AG20443 (cell line): ENCODE measurements around the gene FARP1.
"Not testable (repeated sequence)": the region's sequence is repeated elsewhere in the genome, so short reads cannot be mapped to it uniquely, and the experiment has no call there.

Source experiments
- DNase-seq: peaks from one replicate; pipeline ENCODE4 v3.0.0; 2012; ENCODE audit warnings: low spot score, mixed read lengths

FARP1 gene

DNA sequence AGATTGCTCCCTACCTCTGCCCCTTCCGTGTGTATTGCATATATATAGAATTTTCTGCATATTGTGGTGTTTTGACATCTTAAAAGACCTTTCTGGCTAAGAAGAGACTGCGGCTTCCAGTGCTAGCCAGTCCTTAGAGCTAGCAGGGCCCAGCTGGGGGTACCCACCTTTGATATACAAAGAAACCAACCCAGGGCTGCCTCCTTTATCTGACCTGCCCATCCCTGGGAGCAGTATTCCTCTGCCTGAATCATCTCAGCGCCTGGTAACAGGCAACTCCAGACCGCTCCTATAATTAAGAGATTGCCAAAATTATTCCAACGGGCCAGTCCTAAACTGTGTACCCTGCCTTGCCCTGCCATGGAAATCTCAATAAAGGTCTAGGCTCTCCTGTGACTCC, 220.4 kb downstream of the FARP1 start:
- DNase-seq = no peak

DNA sequence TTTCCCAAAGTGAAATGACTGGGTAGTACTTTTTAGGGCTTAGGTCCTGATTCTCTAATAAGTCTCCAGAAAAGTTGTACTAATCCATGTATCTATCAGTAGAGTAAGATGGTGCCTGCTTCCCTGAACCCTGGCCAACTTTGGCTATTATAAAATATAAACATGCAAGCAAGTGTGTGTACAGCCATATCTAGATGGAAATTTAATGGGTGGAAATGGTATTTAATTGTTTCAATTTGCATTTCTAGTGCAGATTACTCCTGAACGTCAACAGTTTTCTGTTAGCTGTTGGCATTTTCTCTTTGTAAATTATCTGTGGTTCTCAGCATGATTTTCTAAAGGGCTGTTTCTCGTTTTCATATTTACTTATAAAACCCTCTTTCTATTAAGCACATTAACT, 221.3 kb downstream of the FARP1 start:
- no peak for DNase-seq

DNA sequence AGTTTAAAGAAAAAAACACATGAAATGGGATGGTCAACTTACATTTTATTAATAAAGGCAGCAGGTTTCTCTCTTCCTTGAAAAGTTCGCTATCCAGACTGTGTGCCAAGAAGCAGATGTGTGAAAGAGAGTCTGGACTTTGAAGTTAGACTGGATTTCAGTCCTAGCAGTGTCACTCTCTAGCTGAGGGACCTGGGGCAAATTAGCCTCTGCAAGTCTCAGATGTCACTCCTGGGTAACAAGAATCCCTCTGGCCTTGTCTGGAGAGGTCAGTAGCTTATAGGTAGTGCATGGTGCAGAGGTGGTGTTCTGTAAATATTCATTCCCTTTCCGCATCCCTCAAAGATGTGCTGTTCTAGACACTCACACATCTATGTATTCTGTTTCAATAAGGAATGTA, 221.8 kb downstream of the FARP1 start:
- no peak for DNase-seq

- DNase-seq = no peak
These were observed 222.4 kb downstream of the FARP1 start for GRCh38 chr13:98365302-98365701.

GRCh38 chr13:98366010-98366409, 223.1 kb downstream of the FARP1 start:
- DNase-seq = no peak

DNA sequence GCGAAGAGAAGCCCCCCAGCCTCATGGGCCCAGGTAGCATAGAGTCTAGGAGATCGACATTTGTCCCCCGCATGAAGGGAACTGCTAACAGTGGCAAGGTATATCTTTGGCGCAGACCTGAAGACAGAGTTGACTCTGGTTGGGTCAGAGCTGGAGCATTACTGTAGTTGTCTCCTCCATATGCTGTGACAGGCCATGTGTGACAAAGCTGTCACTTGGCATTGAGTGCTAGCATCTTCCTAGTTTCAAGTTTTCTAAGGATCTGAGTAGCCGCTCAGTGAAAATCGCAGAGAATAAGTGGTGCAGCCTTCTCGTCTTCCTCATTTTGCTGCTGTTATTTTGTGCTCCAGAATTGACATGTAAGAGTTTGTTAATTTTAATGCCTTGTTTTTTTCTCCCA, 223.5 kb downstream of the FARP1 start:
- no peak for DNase-seq

DNA sequence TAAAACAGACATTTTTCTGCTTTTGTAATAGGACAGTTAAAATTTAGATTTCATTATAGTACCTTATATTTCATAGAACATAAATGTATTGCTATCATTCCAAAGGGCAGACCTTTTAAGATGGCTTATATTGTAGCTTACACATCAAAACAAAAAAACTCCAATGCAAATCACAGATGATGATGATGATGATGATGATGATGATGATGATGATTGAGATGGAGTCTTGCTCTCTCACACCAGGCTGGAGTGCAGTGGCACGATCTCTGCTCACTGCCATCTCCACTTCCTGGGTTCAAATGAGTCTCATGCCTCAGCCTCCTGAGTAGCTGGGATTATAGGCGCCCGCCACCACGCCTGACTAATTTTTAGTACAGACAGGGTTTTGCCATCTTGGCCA, 224.1 kb downstream of the FARP1 start:
- no peak for DNase-seq

- peak; percentile 47 for DNase-seq
These were observed 225.1 kb downstream of the FARP1 start for GRCh38 chr13:98368019-98368418.

- DNase-seq = not testable (repeated sequence)
These were observed 226.6 kb downstream of the FARP1 start for GRCh38 chr13:98369520-98369919.

- DNase-seq = no peak
These were observed 227.4 kb downstream of the FARP1 start for GRCh38 chr13:98370261-98370660.

DNA sequence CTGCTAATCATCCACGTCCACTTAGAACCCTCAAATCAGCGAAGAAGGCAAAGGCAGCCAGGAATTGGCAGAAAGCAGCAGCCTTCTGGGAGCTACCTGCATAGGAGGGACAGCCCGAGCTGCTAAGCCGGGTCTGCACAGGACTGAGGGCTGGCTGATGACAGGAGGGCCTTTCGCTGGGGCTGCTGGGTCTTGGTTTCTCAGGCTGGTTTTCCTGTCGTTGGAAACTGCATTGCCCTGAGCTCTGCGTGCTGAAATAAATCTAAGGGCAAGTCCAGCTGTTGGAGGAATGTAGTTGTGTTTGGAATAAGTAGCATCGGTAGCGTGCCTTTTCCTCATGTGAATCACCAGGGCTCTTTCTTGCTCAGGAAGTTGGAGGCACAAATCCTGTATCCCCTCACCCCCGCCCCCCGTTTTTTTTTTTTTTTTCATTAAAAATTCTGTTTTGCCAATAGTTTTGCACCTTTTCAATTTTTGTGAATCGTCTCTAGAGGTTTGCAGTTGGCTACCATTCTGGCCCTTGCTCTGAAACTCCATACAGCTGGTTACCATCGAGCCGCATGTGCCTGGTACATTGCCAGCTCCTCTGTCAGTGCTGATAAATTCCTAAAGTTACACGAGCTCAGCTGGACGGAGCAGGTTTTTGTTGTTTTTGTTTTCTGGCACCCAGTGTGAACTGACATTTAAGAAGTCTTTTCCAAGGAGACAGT, 228.1 kb downstream of the FARP1 start:
- DNase-seq = peak; percentile 86

- DNase-seq = no peak
These were observed 228.7 kb downstream of the FARP1 start for GRCh38 chr13:98371516-98372023.

DNA sequence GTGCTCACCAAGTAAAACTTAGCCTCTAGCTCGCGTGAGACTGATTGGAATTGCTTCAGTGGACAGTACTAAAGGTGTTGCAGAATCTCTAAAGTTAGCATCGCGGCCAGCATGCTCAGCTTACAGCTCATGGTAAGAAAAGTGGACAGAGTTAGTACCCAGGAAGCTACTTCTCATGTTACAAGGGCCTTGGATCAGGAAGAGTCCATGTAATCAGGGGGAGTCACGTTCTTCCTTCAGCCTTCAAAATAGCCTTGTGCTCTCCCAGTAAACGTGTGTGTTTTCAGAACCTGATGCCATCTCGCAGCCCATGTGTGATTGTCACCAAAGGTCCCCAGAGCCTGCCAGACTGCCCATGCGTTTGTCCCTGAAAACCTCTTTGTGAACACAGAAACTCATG, 230.0 kb downstream of the FARP1 start:
- no peak for DNase-seq

DNA sequence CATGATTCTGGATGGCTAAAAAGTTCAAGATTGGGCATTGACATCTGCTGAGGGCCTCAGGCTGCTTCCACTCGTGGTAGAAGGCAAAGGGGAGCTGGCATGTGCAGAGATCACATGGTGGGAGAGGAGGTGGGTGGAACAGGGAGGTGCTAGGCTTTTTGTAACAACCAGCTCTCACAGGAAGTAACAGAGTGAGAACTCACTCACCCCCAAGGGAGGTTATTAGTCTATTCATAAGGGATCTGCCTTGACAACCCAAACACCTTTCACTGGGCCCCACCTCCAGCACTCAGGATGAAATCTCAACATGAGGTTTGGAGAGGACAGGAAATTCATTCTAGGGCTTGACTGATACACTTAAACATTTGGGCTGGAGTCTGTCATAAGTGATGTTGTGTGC, 231.9 kb downstream of the FARP1 start:
- no peak for DNase-seq

- DNase-seq = no peak
These were observed 234.9 kb downstream of the FARP1 start for GRCh38 chr13:98377635-98378378.

GRCh38 chr13:98384739-98385138, 241.8 kb downstream of the FARP1 start:
- no peak for DNase-seq

DNA sequence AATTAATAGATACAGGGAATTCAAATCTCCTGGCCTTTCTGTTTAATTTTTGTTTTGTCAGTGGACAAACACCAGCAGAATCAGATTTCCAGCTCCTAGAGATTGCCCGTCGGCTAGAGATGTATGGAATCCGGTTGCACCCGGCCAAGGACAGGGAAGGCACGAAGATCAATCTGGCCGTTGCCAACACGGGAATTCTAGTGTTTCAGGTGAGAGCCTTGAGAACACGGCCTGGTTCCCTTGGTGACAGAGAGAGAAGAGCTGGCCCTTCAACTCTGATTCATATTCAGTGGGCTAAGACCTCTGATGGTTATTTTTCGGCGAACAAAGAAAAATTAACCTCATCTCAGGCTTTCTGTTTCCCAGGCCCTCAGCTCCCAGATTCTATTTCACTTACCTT, 242.7 kb downstream of the FARP1 start:
- no peak for DNase-seq

- DNase-seq = no peak
These were observed 243.7 kb downstream of the FARP1 start for GRCh38 chr13:98386637-98387036.

DNA sequence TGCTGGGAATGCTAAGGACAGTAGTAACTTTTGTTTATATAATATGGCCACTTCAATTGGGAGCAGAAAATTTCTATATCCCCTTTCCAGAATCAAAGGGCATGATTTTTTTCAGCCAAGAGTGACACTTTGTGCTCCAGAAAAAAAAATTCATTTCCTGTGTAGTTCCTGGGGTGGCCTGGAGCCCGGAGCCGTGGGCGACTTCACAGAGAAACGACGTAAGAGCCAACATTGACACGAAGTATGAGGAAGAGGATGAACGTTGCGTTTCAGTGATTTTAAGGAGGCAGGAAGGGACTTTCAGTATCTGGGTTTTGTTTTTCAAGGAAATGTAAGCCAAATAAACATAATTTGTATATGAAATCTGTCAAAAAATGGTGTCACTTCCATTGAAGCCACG, 246.4 kb downstream of the FARP1 start:
- no peak for DNase-seq

DNA sequence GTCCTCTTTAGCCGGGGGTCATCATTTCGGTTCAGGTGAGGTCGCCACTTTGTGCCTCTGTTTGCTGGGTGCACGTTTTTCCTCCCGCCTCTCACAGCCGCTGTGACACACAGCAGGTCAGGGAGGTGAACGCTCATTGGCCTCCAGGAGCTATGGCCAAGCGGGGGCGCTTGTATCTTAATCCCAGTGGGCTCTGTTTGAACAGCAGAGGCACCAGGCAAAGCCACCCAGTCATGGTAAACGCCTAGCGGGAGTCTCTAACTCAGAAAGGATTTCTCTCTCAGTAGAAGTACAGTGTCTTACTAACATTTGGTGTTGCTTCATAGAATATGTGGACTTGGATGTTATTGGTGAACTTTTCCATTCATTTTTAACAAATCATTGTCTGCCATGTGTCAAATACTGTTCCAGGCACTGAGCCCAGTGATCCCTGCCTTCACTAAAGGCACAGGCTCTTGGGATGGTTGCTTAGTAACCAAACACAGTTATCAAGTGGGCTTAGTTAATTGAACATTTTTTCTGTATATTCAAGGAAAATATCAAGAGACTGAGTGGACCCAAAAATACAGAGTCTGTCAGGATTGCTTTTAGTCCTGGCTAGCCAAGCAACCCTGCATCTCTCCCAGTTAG, 247.3 kb downstream of the FARP1 start:
- DNase-seq = no peak

GRCh38 chr13:98393873-98394272, 251.0 kb downstream of the FARP1 start:
- DNase-seq = peak; percentile 29

- DNase-seq = no peak
These were observed 252.1 kb downstream of the FARP1 start for GRCh38 chr13:98394820-98395510.
